ENCODE measurements around the gene IGF1. TPM values are rescaled to one million over a fixed set of nuclear protein-coding genes. Genes with fewer than 3 reads are reported as not detected.

The IGF1 gene
- total and polyA plus RNA-seq, 2 experiments from 2014 or later = not detected

GRCh38 chr12:102408487-102409297 is 71.7 kb downstream of the IGF1 start:
- Histone ChIP-seq H3K27me3 (no peaks in the 10 kb centered on the region), H3K4me3 (no peak overlapping the region), H3K36me3 (no peaks in the 10 kb centered on the region), H3K4me1 (ENCODE audit: low read depth) (no peaks in the 10 kb centered on the region), H3K27ac (no peak overlapping the region), H3K9me3 (ENCODE audit: low read depth) (no peaks in the 10 kb centered on the region)
- TF ChIP-seq CTCF (IDR thresholded peaks at IDR 0.05; ENCODE audit: low read depth, low read length) = no peak
- DNase-seq (ENCODE audit: low read depth in 1 of 2, low spot score in 1 of 2) = no peak

GRCh38 chr12:102407776-102408486 is 72.4 kb downstream of the IGF1 start:
- TF ChIP-seq CTCF (IDR thresholded peaks at IDR 0.05; ENCODE audit: low read depth, low read length) = no peak
- H3K36me3 ChIP-seq = no peaks in the 10 kb centered on the region
- H3K27ac ChIP-seq = no peak overlapping the region
- H3K4me3 ChIP-seq = no peak overlapping the region
- DNase-seq (ENCODE audit: low read depth in 1 of 2, low spot score in 1 of 2) = no peak
- H3K9me3 ChIP-seq (ENCODE audit: low read depth) = no peaks in the 10 kb centered on the region
- no peaks in the 10 kb centered on the region for H3K4me1 ChIP-seq (ENCODE audit: low read depth)
- H3K27me3 ChIP-seq = no peaks in the 10 kb centered on the region

- Histone ChIP-seq H3K9me3 (ENCODE audit: low read depth) (no peaks in the 10 kb centered on the region), H3K36me3 (no peaks in the 10 kb centered on the region), H3K4me1 (ENCODE audit: low read depth) (no peaks in the 10 kb centered on the region), H3K27me3 (no peaks in the 10 kb centered on the region), H3K4me3 (no peak overlapping the region), H3K27ac (no peak overlapping the region)
- peak in 1 of 2 donors; percentile 22 for DNase-seq (ENCODE audit: low read depth in 1 of 2, low spot score in 1 of 2)
- no peak for TF ChIP-seq CTCF (IDR thresholded peaks at IDR 0.05; ENCODE audit: low read depth, low read length)
Observed at GRCh38 chr12:102406033-102406584, 74.3 kb downstream of the IGF1 start.

GRCh38 chr12:102401087-102401486 is 79.3 kb downstream of the IGF1 start:
- Histone ChIP-seq H3K9me3 (ENCODE audit: low read depth) (no peaks in the 10 kb centered on the region), H3K4me1 (ENCODE audit: low read depth) (no peaks in the 10 kb centered on the region), H3K27ac (no peak overlapping the region), H3K4me3 (no peak overlapping the region), H3K36me3 (no peaks in the 10 kb centered on the region), H3K27me3 (no peaks in the 10 kb centered on the region)
- TF ChIP-seq CTCF (IDR thresholded peaks at IDR 0.05; ENCODE audit: low read depth, low read length) = no peak
- DNase-seq (ENCODE audit: low read depth in 1 of 2, low spot score in 1 of 2) = no peak

- no peak for DNase-seq (ENCODE audit: low read depth in 1 of 2, low spot score in 1 of 2)
- Histone ChIP-seq H3K27ac (no peak overlapping the region), H3K4me3 (no peak overlapping the region), H3K9me3 (ENCODE audit: low read depth) (no peaks in the 10 kb centered on the region), H3K4me1 (ENCODE audit: low read depth) (no peaks in the 10 kb centered on the region), H3K27me3 (no peaks in the 10 kb centered on the region), H3K36me3 (no peaks in the 10 kb centered on the region)
- TF ChIP-seq CTCF (IDR thresholded peaks at IDR 0.05; ENCODE audit: low read depth, low read length) = no peak
Observed at GRCh38 chr12:102399653-102400052, 80.7 kb downstream of the IGF1 start.

All from cardiac muscle cell (in vitro differentiated cells and primary cell).